ENCODE results near the gene PARVB. TPM values are rescaled to one million over a fixed set of nuclear protein-coding genes. Genes with fewer than 3 reads are reported as not detected.

The PARVB gene
- total and polyA plus RNA-seq, 2 of the 8 experiments (the other 6 are each of a cell fraction or from before 2014, with no cell fraction given): 14.5 to 18.6 TPM

DNA sequence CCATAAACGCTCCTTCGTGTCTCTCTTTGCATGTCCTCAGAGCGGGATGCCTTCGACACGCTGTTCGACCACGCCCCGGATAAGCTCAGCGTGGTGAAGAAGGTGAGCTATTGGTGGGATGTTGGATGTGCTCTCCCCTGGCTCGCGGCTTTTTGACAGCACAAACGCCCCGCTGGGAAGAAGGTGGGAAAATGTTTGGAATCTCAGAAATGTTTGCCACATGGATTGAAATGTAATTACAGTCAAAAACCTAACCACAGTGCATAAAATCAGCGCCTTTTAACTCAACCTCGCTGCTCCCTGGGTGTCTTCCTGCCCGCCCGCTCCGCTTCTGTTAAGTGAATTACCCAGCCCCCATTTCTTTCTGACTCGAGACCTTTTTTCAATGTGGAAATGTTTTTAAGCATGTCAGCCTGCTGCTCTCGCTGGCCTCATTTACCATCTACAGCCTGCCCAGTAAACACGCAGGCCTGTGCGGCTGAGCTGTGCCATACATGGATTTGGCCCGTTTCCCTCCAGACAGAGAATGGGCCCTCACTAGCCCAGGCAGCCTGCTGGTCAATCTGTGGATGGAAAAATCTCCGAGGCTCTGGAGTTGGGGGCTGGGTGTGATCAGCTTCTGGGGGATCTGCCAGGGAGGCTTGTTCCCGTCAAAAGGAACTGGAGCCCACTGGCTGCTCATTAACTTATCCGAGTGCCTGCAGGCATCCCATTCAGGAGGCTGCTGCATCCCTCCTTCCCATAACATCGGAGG is 123.9 kb downstream of the PARVB start (continued):
- TF ChIP-seq EP300 (IDR thresholded peaks at IDR 0.05; ENCODE audit: borderline replicate concordance in 1 of 2, low read depth in 2 of 2, low read length in 2 of 2) (peak in 1 of 2 experiments; percentile 81; a peak in 1 of 3 replicates), RAD21 (IDR thresholded peaks at IDR 0.05 in 1 of 2, conservative IDR thresholded peaks at IDR 0.05 in 1 of 2; ENCODE audit: low read depth in 2 of 2, low read length in 2 of 2) (0 out of 4 replicates have a peak, but pooled peaks of 1 of the 2 experiments have one; percentile 1), SIN3A (conservative IDR thresholded peaks at IDR 0.05 in 1 of 2, IDR thresholded peaks at IDR 0.05 in 1 of 2; ENCODE audit: low read depth in 1 of 2, low read length in 2 of 2) (peak; percentile 88 to 90), POLR2AphosphoS5 (IDR thresholded peaks at IDR 0.05; ENCODE audit: low read depth, low read length) (peak; percentile 35; the same call in 1 of the 2 replicates), TCF12 (IDR thresholded peaks at IDR 0.05; ENCODE audit: low read depth, low read length) (0 out of 2 replicates have a peak, but pooled peaks have one; percentile 22), SP1 (IDR thresholded peaks at IDR 0.05; ENCODE audit: low read depth, low read length) (peak; percentile 84; the same call in 1 of the 2 replicates), ZNF274 (IDR thresholded peaks at IDR 0.05; ENCODE audit: borderline replicate concordance, extremely low read depth, low read length) (no peak), JUN (IDR thresholded peaks at IDR 0.05; ENCODE audit: low read depth, low read length) (no peak; the same call in 1 of the 2 replicates), PHF8 (conservative IDR thresholded peaks at IDR 0.05; ENCODE audit: low read depth, low read length) (no peak), TEAD4 (IDR thresholded peaks at IDR 0.05; ENCODE audit: low read depth, low read length) (peak; percentile 98), HDAC2 (IDR thresholded peaks at IDR 0.05; ENCODE audit: borderline replicate concordance in 1 of 2, low read depth in 2 of 2, low read length in 2 of 2) (0 out of 4 replicates have a peak, but pooled peaks of 1 of the 2 experiments have one; percentile 41), TAF7 (optimal IDR thresholded peaks at IDR 0.05; ENCODE audit: borderline replicate concordance, low read depth, low read length) (peak; percentile 73), KDM4A (IDR thresholded peaks at IDR 0.05; ENCODE audit: low read depth, low read length, severe bottlenecking) (peak; percentile 34), YY1 (IDR thresholded peaks at IDR 0.05; ENCODE audit: low read depth, low read length) (no peak), CTBP2 (IDR thresholded peaks at IDR 0.05; ENCODE audit: borderline replicate concordance, insufficient read depth, insufficient read length, low read length) (peak; percentile 93), RBBP5 (IDR thresholded peaks at IDR 0.05; ENCODE audit: borderline replicate concordance, low read depth, low read length) (peak; percentile 86; the same call in 1 of the 2 replicates), SP2 (IDR thresholded peaks at IDR 0.05; ENCODE audit: low read length) (no peak), CHD2 (IDR thresholded peaks at IDR 0.05; ENCODE audit: low read length) (peak; percentile 36; the same call in 1 of the 2 replicates), NANOG (IDR thresholded peaks at IDR 0.05; ENCODE audit: insufficient read depth, low read depth, low read length, poor library complexity, severe bottlenecking) (peak; percentile 75)
